ENCODE data around the gene ALKBH2. TPM values are rescaled to one million over a fixed set of nuclear protein-coding genes. Genes with fewer than 3 reads are reported as not detected.
"Not testable (repeated sequence)": the region's sequence is repeated elsewhere in the genome, so short reads cannot be mapped to it uniquely, and the experiment has no call there.

Gene ALKBH2
- total RNA-seq, 4 donors from 2014 or later: 10.4 to 19.0 (median 13.6) TPM

DNA sequence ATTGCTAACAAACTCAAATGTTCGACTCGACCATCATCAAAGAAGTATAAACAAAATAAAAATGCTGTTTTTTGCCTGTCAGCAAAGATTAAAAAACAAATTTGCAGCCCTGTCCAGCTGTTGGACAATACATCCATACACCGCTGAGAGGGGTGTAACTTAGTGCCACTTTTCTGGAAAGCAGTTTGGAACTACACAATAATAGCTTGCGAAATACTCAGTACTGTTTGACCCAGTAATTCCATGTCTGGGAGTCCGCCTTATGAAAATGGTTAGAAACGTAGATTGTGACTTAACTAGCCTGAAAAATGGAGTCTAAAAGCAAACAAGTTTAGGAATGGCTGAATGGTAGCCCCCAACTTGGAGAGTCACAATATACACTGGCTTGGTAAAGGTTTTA lies 34.5 kb downstream of the ALKBH2 start:
- intact Hi-C loops (cut with DNase I): no loop called here
- 91% methylated on average over 6 of the region's 6 CpGs for WGBS
- H3K4me3 ChIP-seq: no peak overlapping the region
- peaks cover 6 to 8% (median 7%) of the 10 kb centered on the region in 4 donors for H3K4me1 ChIP-seq
- peaks cover 11 to 61% (median 50%) of the 10 kb centered on the region in 4 donors for H3K36me3 ChIP-seq
- no peaks in the 10 kb centered on the region for H3K27me3 ChIP-seq
- no peak for TF ChIP-seq POLR2AphosphoS5 (IDR thresholded peaks at IDR 0.05)
- TF ChIP-seq EP300 (IDR thresholded peaks at IDR 0.05): no peak
- TF ChIP-seq, protein P1, sequence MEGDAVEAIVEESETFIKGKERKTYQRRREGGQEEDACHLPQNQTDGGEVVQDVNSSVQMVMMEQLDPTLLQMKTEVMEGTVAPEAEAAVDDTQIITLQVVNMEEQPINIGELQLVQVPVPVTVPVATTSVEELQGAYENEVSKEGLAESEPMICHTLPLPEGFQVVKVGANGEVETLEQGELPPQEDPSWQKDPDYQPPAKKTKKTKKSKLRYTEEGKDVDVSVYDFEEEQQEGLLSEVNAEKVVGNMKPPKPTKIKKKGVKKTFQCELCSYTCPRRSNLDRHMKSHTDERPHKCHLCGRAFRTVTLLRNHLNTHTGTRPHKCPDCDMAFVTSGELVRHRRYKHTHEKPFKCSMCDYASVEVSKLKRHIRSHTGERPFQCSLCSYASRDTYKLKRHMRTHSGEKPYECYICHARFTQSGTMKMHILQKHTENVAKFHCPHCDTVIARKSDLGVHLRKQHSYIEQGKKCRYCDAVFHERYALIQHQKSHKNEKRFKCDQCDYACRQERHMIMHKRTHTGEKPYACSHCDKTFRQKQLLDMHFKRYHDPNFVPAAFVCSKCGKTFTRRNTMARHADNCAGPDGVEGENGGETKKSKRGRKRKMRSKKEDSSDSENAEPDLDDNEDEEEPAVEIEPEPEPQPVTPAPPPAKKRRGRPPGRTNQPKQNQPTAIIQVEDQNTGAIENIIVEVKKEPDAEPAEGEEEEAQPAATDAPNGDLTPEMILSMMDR (IDR thresholded peaks at IDR 0.05): no peak
- no peak for TF ChIP-seq POLR2A (IDR thresholded peaks at IDR 0.05; ENCODE audit: low read depth)
- peak; percentile 24 for DNase-seq (ENCODE audit: extremely low spot score)
- H3K9me3 ChIP-seq: no peaks in the 10 kb centered on the region
- no peak overlapping the region for H3K27ac ChIP-seq (replicated peaks in 1 of 4)

DNA sequence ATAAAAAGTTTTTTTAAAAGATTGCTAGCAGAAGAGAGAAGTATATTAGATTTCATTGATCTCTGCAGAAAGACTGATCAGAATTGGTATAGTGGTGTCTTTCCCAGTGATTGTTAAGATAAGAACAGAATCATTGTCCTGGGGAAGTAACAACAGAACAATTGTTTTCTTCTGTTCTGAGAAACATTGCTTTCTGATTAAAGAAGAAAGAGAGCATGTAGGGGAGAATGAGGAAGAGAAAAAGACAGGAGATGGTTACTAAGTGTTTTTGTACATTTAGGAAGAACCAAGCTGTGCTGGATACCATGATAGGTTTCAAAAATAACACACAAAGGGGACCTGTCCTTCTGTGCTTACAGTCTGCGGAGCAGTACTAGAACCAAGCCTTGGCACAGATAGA lies 35.9 kb downstream of the ALKBH2 start:
- Histone ChIP-seq H3K9me3 (no peaks in the 10 kb centered on the region), H3K4me3 (no peak overlapping the region), H3K36me3 (peaks cover 11 to 49% (median 42%) of the 10 kb centered on the region in 4 donors), H3K4me1 (peaks cover 12 to 18% (median 16%) of the 10 kb centered on the region in 4 donors), H3K27ac (replicated peaks in 1 of 4) (no peak overlapping the region), H3K27me3 (no peaks in the 10 kb centered on the region)
- TF ChIP-seq EP300 (IDR thresholded peaks at IDR 0.05) (no peak), POLR2AphosphoS5 (IDR thresholded peaks at IDR 0.05) (no peak), POLR2A (IDR thresholded peaks at IDR 0.05; ENCODE audit: low read depth) (no peak)
- TF ChIP-seq, protein P1 (IDR thresholded peaks at IDR 0.05): no peak
- 100% methylated on average over 1 of the region's 1 CpG for WGBS
- intact Hi-C loops (cut with DNase I): no loop called here
- DNase-seq (ENCODE audit: extremely low spot score): no peak

DNA sequence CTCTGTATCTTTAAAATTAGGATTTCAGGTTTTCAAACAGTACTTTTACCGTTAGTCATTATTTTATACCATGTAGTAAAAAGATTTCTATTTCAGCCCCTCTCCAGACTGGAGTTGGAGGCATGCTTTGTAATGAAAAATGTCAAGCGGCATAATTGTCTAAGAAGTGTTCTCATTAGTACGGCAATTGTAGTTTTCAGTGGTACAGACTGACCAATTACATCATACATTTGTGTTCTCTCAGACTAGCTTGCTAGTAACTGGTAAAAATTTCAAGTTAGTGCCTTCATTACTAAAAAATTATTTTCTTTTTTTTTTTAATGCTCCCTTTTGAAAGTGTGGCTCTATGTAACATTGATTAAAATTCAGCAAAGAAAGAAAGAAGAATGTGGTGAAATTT lies 36.4 kb downstream of the ALKBH2 start:
- H3K36me3 ChIP-seq: peaks cover 11 to 45% (median 41%) of the 10 kb centered on the region in 4 donors
- peaks cover 14 to 20% (median 19%) of the 10 kb centered on the region in 4 donors for H3K4me1 ChIP-seq
- intact Hi-C loops (cut with DNase I): no loop called here
- no peaks in the 10 kb centered on the region for H3K27me3 ChIP-seq
- H3K9me3 ChIP-seq: no peaks in the 10 kb centered on the region
- no peak overlapping the region for H3K4me3 ChIP-seq
- TF ChIP-seq EP300 (IDR thresholded peaks at IDR 0.05) (no peak), POLR2A (IDR thresholded peaks at IDR 0.05; ENCODE audit: low read depth) (no peak), POLR2AphosphoS5 (IDR thresholded peaks at IDR 0.05) (no peak)
- TF ChIP-seq, protein P1 (IDR thresholded peaks at IDR 0.05): no peak
- no peak for DNase-seq (ENCODE audit: extremely low spot score)
- WGBS: 93% methylated on average over 3 of the region's 3 CpGs
- no peak overlapping the region for H3K27ac ChIP-seq (replicated peaks in 1 of 4)

DNA sequence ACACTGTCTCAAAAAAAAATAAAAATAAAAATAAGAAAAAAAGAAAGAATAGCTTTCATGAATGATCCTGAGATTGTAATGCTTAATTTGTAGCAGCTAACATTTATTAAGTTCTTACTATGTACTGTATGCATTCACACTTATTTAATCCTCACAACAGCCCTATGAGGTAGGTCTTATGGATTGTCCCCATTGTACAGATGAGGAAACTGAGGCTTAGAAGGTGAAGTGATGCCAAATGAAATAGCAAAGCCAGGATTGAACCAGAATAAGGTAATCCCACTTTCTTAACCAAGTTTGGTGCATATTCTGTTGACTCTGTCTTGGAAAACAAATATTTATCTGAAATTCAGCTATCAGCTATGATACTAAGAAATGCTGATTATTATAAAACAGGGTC lies 38.8 kb downstream of the ALKBH2 start:
- TF ChIP-seq, protein P1 (IDR thresholded peaks at IDR 0.05): no peak
- TF ChIP-seq EP300 (IDR thresholded peaks at IDR 0.05) (no peak), POLR2AphosphoS5 (IDR thresholded peaks at IDR 0.05) (no peak), POLR2A (IDR thresholded peaks at IDR 0.05; ENCODE audit: low read depth) (no peak)
- no peak for DNase-seq (ENCODE audit: extremely low spot score)
- H3K27ac ChIP-seq (replicated peaks in 1 of 4): no peak overlapping the region
- no peaks in the 10 kb centered on the region for H3K9me3 ChIP-seq
- no peak overlapping the region for H3K4me3 ChIP-seq
- H3K36me3 ChIP-seq: peaks cover 11 to 27% (median 20%) of the 10 kb centered on the region in 4 donors
- H3K27me3 ChIP-seq: no peaks in the 10 kb centered on the region
- intact Hi-C loops (cut with DNase I): no loop called here
- H3K4me1 ChIP-seq: peaks cover 16 to 23% (median 22%) of the 10 kb centered on the region in 4 donors

DNA sequence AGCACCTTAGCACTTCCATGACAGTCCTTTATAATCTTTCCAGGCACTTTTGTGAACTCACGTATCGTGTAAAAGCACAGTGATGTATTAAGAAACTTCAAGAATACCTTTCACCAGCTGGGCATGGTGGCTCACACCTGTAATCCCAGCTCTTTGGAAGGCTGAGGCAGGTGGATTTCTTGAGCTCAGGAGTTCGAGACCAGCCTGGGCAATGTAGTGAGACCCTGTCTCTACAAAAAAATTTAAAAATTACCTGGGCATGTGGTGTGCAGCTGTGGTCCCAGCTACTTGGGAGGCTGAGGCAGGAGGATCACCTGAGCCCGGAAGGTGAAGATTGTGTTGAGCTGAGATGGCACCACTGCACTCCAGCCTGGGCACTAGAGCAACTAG lies 39.2 kb downstream of the ALKBH2 start:
- DNase-seq (ENCODE audit: extremely low spot score); H3K9me3 ChIP-seq; H3K27me3 ChIP-seq; intact Hi-C loops (cut with DNase I): not testable (repeated sequence)
- Histone ChIP-seq H3K4me1 (peaks cover 16 to 23% (median 22%) of the 10 kb centered on the region in 4 donors), H3K4me3 (peak overlapping the region in 2 of 4 donors; percentile 97 to 98), H3K27ac (replicated peaks in 1 of 4) (peak overlapping the region in 2 of 4 donors; percentile 83 to 84), H3K36me3 (peaks cover 10 to 23% (median 16%) of the 10 kb centered on the region in 4 donors)
- 91% methylated on average over 4 of the region's 4 CpGs for WGBS
